ENCODE results near the gene PPP2R1A.

The PPP2R1A gene

DNA sequence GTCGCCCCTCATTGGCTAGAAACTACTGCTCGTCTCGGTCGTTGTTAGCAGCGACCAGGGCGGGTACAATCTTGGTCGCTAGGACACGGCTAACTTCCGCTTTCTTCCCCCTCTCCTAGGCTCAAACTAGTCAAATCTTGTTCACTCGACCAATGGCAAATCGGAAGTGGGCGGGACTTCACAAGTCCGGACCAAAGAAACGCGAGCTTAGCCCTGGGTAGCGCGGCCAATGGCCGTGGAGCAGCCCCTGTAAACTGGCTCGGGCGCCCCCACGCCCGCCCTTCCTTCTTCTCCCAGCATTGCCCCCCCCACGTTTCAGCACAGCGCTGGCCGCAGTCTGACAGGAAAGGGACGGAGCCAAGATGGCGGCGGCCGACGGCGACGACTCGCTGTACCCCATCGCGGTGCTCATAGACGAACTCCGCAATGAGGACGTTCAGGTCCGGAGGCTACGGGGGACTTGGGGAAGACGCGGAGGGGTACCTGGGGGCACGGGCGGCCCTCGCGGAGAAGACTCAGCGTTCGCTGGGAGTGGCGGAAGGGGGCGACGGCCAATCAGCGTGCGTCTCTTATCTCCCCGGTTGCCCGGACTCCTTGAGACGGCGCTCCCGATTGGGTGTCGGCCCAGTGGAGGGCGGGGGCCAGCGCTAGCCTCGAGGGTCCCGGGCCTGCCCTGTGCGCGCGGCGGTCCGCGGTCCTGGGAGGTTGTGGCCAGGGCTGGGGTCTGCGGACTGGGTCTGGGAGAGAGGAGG is at the start of gene PPP2R1A:
PPP2R1A (plus strand) TSS at position 318 of the 752 bp plus-strand sequence; CDS start at position 363, 45 bp downstream.
- H3K9ac ChIP-seq (ENCODE audit: low read depth, low read length) = peak within 1 kb of the TSS; percentile 92
- peak within 1 kb of the TSS; percentile 93 for H3K27ac ChIP-seq (ENCODE audit: low read depth, low read length)
- H3K4me1 ChIP-seq (ENCODE audit: control insufficient read depth, insufficient read depth, low read length) = peaks cover 17% of the 10 kb centered on the region
- H3K27me3 ChIP-seq (ENCODE audit: control insufficient read depth, insufficient read depth, low read length) = no peaks in the 10 kb centered on the region
- peaks cover 19% of the 10 kb centered on the region for H3K36me3 ChIP-seq (ENCODE audit: control insufficient read depth, insufficient read depth, low read length)
- no peaks in the 10 kb centered on the region for H3K9me3 ChIP-seq (ENCODE audit: control insufficient read depth, insufficient read depth, low read length)
- peak within 1 kb of the TSS; percentile 87 for H3K4me3 ChIP-seq (ENCODE audit: low read depth, low read length)

GRCh38 chr19:52141203-52141602 is 48.6 kb upstream of the PPP2R1A start:
- no peak overlapping the region for H3K9ac ChIP-seq (ENCODE audit: low read depth, low read length)
- peaks cover 7% of the 10 kb centered on the region; the same call in 1 of the 2 replicates for H3K4me1 ChIP-seq (ENCODE audit: control insufficient read depth, insufficient read depth, low read length)
- H3K4me3 ChIP-seq (ENCODE audit: low read depth, low read length) = no peak overlapping the region
- no peaks in the 10 kb centered on the region for H3K27me3 ChIP-seq (ENCODE audit: control insufficient read depth, insufficient read depth, low read length)
- no peak overlapping the region for H3K27ac ChIP-seq (ENCODE audit: low read depth, low read length)
- H3K9me3 ChIP-seq (ENCODE audit: control insufficient read depth, insufficient read depth, low read length) = peaks cover 17% of the 10 kb centered on the region; the same call in 1 of the 2 replicates
- peaks cover 4% of the 10 kb centered on the region; the same call in 1 of the 2 replicates for H3K36me3 ChIP-seq (ENCODE audit: control insufficient read depth, insufficient read depth, low read length)

- no peaks in the 10 kb centered on the region for H3K36me3 ChIP-seq (ENCODE audit: control insufficient read depth, insufficient read depth, low read length)
- H3K27ac ChIP-seq (ENCODE audit: low read depth, low read length) = no peak overlapping the region
- H3K4me1 ChIP-seq (ENCODE audit: control insufficient read depth, insufficient read depth, low read length) = peaks cover 7% of the 10 kb centered on the region; the same call in 1 of the 2 replicates
- no peak overlapping the region for H3K4me3 ChIP-seq (ENCODE audit: low read depth, low read length)
- H3K9ac ChIP-seq (ENCODE audit: low read depth, low read length) = no peak overlapping the region
- no peaks in the 10 kb centered on the region for H3K27me3 ChIP-seq (ENCODE audit: control insufficient read depth, insufficient read depth, low read length)
- H3K9me3 ChIP-seq (ENCODE audit: control insufficient read depth, insufficient read depth, low read length) = peaks cover 15% of the 10 kb centered on the region
These were observed 47.8 kb upstream of the PPP2R1A start for GRCh38 chr19:52142001-52142595.

DNA sequence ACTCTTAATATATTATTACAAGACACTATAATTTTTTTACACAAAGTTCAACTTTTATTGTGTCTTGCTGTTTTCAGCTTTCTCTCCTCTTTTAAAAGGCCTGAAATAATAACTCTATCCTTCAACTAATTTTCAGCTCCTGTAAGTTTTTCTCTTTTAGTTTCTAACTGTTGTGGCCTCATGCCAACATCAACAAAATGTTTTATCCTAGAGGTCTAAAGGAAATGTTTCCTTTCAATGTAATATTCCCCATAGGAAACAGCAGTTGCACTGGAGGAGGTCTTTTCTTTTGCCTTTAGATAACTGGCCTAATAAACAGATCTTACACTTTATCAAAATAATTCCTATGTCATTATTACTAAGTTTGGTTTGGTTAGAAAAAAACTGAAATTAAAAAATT is 41.6 kb upstream of the PPP2R1A start:
- H3K4me3 ChIP-seq (ENCODE audit: low read depth, low read length) = no peak overlapping the region
- H3K27ac ChIP-seq (ENCODE audit: low read depth, low read length) = no peak overlapping the region
- no peaks in the 10 kb centered on the region for H3K4me1 ChIP-seq (ENCODE audit: control insufficient read depth, insufficient read depth, low read length)
- no peaks in the 10 kb centered on the region for H3K36me3 ChIP-seq (ENCODE audit: control insufficient read depth, insufficient read depth, low read length)
- H3K27me3 ChIP-seq (ENCODE audit: control insufficient read depth, insufficient read depth, low read length) = no peaks in the 10 kb centered on the region
- H3K9me3 ChIP-seq (ENCODE audit: control insufficient read depth, insufficient read depth, low read length) = peaks cover 43% of the 10 kb centered on the region
- H3K9ac ChIP-seq (ENCODE audit: low read depth, low read length) = no peak overlapping the region

DNA sequence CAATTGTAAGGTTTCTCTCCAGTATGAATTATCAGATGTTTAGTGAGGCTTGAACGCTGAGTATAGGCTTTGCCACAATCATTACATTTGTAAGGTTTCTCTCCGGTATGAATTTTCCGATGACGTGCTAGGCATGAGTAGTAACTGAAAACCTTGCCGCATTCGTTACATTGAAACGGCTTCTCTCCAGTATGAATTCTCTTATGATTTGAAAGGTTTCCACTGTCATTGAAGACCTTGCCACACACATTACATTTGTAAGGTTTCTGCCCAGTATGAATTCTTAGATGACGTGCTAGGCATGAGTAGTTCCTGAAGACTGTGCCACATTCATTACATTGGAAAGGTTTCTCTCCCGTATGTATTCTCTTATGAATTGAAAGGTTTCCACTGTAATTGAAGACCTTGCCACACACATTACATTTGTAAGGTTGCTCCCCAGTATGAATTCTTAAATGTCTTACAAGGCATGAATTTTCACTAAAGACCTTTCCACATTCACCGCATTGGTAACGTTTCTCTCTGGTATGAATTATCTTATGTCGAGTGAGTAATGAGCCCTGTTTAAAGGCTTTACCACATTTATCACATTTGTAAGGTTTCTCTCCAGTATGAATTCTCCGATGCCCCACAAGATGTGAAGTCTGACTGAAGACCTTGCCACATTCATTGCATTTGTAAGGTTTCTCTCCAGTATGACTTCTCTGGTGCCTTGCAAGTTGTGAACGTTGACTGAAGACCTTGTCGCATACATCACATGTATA is 34.1 kb upstream of the PPP2R1A start:
- Histone ChIP-seq H3K27me3 (ENCODE audit: control insufficient read depth, insufficient read depth, low read length) (no peaks in the 10 kb centered on the region), H3K36me3 (ENCODE audit: control insufficient read depth, insufficient read depth, low read length) (peaks cover 42% of the 10 kb centered on the region), H3K9ac (ENCODE audit: low read depth, low read length) (no peak overlapping the region), H3K4me3 (ENCODE audit: low read depth, low read length) (no peak overlapping the region), H3K9me3 (ENCODE audit: control insufficient read depth, insufficient read depth, low read length) (peaks cover 82% of the 10 kb centered on the region), H3K27ac (ENCODE audit: low read depth, low read length) (no peak overlapping the region), H3K4me1 (ENCODE audit: control insufficient read depth, insufficient read depth, low read length) (no peaks in the 10 kb centered on the region)

- Histone ChIP-seq H3K27ac (ENCODE audit: low read depth, low read length) (no peak overlapping the region), H3K4me3 (ENCODE audit: low read depth, low read length) (peak overlapping the region; percentile 98), H3K27me3 (ENCODE audit: control insufficient read depth, insufficient read depth, low read length) (no peaks in the 10 kb centered on the region; the same call in 1 of the 2 replicates), H3K4me1 (ENCODE audit: control insufficient read depth, insufficient read depth, low read length) (peaks cover 11% of the 10 kb centered on the region), H3K9me3 (ENCODE audit: control insufficient read depth, insufficient read depth, low read length) (no peaks in the 10 kb centered on the region; the same call in 1 of the 2 replicates), H3K9ac (ENCODE audit: low read depth, low read length) (no peak overlapping the region), H3K36me3 (ENCODE audit: control insufficient read depth, insufficient read depth, low read length) (peaks cover 24% of the 10 kb centered on the region)
These were observed 19.5 kb upstream of the PPP2R1A start for GRCh38 chr19:52170304-52170703.

DNA sequence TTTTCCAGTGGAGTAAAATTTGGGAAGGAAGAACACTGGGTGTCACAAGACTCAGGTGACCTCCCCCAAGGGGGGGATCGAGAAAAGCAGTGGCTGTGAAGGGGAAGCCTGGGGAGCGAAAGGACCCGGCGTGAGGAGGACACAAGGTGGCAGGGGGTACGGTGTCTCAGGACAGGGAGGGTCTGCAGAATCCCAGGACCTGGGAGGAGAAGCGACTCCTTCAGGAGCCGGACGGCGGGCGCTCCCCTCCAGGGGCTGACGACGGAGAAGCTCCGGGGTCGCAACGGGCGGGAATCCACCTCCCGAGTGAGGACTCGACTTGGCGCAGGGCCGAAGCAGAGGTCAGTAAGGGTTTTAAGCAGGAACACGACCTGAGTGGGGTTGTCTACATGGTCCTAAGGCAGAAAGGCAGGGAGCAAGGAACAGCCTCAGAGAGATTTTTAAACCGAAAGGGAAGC is 19.0 kb upstream of the PPP2R1A start:
- peak overlapping the region; percentile 73 for H3K9ac ChIP-seq (ENCODE audit: low read depth, low read length)
- no peaks in the 10 kb centered on the region for H3K9me3 ChIP-seq (ENCODE audit: control insufficient read depth, insufficient read depth, low read length)
- H3K27ac ChIP-seq (ENCODE audit: low read depth, low read length) = peak overlapping the region; percentile 5
- H3K36me3 ChIP-seq (ENCODE audit: control insufficient read depth, insufficient read depth, low read length) = peaks cover 21% of the 10 kb centered on the region
- no peaks in the 10 kb centered on the region; the same call in 1 of the 2 replicates for H3K27me3 ChIP-seq (ENCODE audit: control insufficient read depth, insufficient read depth, low read length)
- H3K4me3 ChIP-seq (ENCODE audit: low read depth, low read length) = peak overlapping the region; percentile 98
- H3K4me1 ChIP-seq (ENCODE audit: control insufficient read depth, insufficient read depth, low read length) = peaks cover 11% of the 10 kb centered on the region

GRCh38 chr19:52171321-52172169 is 18.3 kb upstream of the PPP2R1A start, which contains the start of gene ZNF836:
Gene ZNF836 (minus strand): TSS chr19:52171621. CDS start chr19:52168072, 3,549 bp downstream.
- Histone ChIP-seq H3K4me3 (ENCODE audit: low read depth, low read length) (peak within 1 kb of the TSS; percentile 98), H3K27ac (ENCODE audit: low read depth, low read length) (peak within 1 kb of the TSS; percentile 5), H3K36me3 (ENCODE audit: control insufficient read depth, insufficient read depth, low read length) (peaks cover 21% of the 10 kb centered on the region), H3K9me3 (ENCODE audit: control insufficient read depth, insufficient read depth, low read length) (no peaks in the 10 kb centered on the region), H3K9ac (ENCODE audit: low read depth, low read length) (peak within 1 kb of the TSS; percentile 73), H3K27me3 (ENCODE audit: control insufficient read depth, insufficient read depth, low read length) (no peaks in the 10 kb centered on the region; the same call in 1 of the 2 replicates), H3K4me1 (ENCODE audit: control insufficient read depth, insufficient read depth, low read length) (peaks cover 11% of the 10 kb centered on the region)

- no peak overlapping the region for H3K27ac ChIP-seq (ENCODE audit: low read depth, low read length)
- H3K4me3 ChIP-seq (ENCODE audit: low read depth, low read length) = no peak overlapping the region; the same call in 1 of the 2 replicates
- no peaks in the 10 kb centered on the region for H3K9me3 ChIP-seq (ENCODE audit: control insufficient read depth, insufficient read depth, low read length)
- H3K27me3 ChIP-seq (ENCODE audit: control insufficient read depth, insufficient read depth, low read length) = no peaks in the 10 kb centered on the region; the same call in 1 of the 2 replicates
- H3K36me3 ChIP-seq (ENCODE audit: control insufficient read depth, insufficient read depth, low read length) = peaks cover 17% of the 10 kb centered on the region
- peaks cover 11% of the 10 kb centered on the region for H3K4me1 ChIP-seq (ENCODE audit: control insufficient read depth, insufficient read depth, low read length)
- H3K9ac ChIP-seq (ENCODE audit: low read depth, low read length) = no peak overlapping the region
These were observed 17.5 kb upstream of the PPP2R1A start for GRCh38 chr19:52172347-52172746.

DNA sequence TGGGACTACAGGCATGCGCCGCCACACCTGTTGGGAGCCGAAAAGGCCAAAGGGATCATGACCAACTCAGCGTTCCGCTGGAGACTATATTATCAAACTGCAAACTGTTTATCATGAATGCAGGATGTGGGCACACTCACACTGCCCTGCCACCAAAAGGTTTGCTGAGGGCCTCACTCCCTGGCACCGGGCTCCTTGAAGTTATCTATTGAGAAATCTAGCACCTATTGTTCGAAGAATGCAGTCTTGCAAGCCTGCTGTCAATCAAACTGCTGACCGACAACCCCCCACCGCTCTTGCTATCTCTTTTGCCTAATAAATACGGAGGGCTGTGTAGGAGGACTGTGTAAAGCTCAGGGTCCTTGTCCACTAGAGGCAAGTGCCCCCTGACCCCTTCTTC is 13.3 kb upstream of the PPP2R1A start:
- H3K4me1 ChIP-seq (ENCODE audit: control insufficient read depth, insufficient read depth, low read length) = peaks cover 7% of the 10 kb centered on the region; the same call in 1 of the 2 replicates
- no peak overlapping the region for H3K4me3 ChIP-seq (ENCODE audit: low read depth, low read length)
- no peak overlapping the region for H3K27ac ChIP-seq (ENCODE audit: low read depth, low read length)
- no peaks in the 10 kb centered on the region for H3K36me3 ChIP-seq (ENCODE audit: control insufficient read depth, insufficient read depth, low read length)
- no peaks in the 10 kb centered on the region for H3K9me3 ChIP-seq (ENCODE audit: control insufficient read depth, insufficient read depth, low read length)
- no peaks in the 10 kb centered on the region for H3K27me3 ChIP-seq (ENCODE audit: control insufficient read depth, insufficient read depth, low read length)
- no peak overlapping the region for H3K9ac ChIP-seq (ENCODE audit: low read depth, low read length)
